Measurements from ENCODE around the gene CLPSL2. TPM values are rescaled to one million over a fixed set of nuclear protein-coding genes. Genes with fewer than 3 reads are reported as not detected.

CLPSL2 gene
- total and polyA plus RNA-seq, 2 experiments from 2014 or later: 1.2 TPM; not detected in 1

DNA sequence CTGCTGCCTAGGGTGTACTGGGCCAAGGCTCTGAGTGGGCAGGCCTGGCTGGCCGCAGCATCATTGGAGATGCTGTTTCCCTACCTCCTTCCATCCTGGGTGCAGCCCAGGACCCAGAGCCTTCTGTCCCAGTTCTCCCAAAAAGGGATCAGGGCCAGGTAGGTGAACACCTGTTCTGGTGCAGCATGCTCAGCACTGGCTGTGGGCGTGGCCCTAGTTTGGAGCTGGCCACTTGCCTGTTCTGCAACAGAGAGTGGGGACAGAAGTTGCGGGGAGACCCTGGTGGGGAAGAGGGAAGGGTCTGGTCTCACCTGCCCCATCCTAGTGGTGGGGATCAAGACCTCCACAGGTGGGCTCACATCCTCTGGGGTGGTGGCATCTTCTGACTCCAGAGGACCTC lies 40.9 kb upstream of the CLPSL2 start:
- Histone ChIP-seq H3K9me3 (ENCODE audit: low read depth) (no peaks in the 10 kb centered on the region), H3K27ac (no peak overlapping the region), H3K4me3 (no peak overlapping the region), H3K4me1 (ENCODE audit: low read depth) (peaks cover 15% of the 10 kb centered on the region), H3K27me3 (no peaks in the 10 kb centered on the region), H3K36me3 (no peaks in the 10 kb centered on the region)
- TF ChIP-seq, protein P1, sequence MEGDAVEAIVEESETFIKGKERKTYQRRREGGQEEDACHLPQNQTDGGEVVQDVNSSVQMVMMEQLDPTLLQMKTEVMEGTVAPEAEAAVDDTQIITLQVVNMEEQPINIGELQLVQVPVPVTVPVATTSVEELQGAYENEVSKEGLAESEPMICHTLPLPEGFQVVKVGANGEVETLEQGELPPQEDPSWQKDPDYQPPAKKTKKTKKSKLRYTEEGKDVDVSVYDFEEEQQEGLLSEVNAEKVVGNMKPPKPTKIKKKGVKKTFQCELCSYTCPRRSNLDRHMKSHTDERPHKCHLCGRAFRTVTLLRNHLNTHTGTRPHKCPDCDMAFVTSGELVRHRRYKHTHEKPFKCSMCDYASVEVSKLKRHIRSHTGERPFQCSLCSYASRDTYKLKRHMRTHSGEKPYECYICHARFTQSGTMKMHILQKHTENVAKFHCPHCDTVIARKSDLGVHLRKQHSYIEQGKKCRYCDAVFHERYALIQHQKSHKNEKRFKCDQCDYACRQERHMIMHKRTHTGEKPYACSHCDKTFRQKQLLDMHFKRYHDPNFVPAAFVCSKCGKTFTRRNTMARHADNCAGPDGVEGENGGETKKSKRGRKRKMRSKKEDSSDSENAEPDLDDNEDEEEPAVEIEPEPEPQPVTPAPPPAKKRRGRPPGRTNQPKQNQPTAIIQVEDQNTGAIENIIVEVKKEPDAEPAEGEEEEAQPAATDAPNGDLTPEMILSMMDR (IDR thresholded peaks at IDR 0.05; ENCODE audit: low read depth, low read length): no peak
- DNase-seq (ENCODE audit: low read depth in 1 of 2, low spot score in 1 of 2): no peak

DNA sequence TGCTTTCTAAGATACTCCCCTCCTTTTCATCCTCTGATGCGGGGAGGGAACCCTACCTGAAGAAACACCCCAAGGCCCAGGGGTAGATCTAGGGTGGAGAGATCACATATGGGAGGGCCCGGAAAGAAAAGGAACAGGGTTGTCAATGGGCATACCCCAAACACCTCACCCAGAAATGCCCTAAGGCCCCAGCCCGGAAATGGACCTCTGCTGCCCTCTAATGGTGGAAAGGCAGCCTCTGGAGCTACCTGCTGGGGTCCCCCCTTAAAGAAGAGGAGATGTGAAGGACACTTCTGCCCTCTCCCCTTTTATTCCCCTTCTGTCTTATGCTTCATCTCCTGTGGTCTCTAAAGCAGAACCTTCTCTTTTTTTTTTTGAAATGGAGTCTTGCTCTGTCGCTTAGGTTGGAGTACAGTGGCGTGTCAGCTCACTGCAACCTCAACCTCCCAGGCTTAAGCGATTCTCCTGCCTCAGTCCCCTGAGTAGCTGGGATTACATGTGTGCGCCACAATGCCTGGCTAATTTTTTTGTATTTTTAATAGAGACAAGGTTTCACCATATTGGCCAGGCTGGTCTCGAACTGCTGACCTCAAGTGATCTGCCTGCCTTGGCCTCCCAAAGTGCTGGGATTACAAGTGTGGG lies 40.0 kb upstream of the CLPSL2 start:
- Histone ChIP-seq H3K27ac (no peak overlapping the region), H3K9me3 (ENCODE audit: low read depth) (no peaks in the 10 kb centered on the region), H3K36me3 (no peaks in the 10 kb centered on the region), H3K4me3 (no peak overlapping the region), H3K4me1 (ENCODE audit: low read depth) (peaks cover 13% of the 10 kb centered on the region), H3K27me3 (no peaks in the 10 kb centered on the region)
- DNase-seq (ENCODE audit: low read depth in 1 of 2, low spot score in 1 of 2): peak; percentile 73 to 75
- TF ChIP-seq, protein P1 (IDR thresholded peaks at IDR 0.05; ENCODE audit: low read depth, low read length): peak; percentile 94

DNA sequence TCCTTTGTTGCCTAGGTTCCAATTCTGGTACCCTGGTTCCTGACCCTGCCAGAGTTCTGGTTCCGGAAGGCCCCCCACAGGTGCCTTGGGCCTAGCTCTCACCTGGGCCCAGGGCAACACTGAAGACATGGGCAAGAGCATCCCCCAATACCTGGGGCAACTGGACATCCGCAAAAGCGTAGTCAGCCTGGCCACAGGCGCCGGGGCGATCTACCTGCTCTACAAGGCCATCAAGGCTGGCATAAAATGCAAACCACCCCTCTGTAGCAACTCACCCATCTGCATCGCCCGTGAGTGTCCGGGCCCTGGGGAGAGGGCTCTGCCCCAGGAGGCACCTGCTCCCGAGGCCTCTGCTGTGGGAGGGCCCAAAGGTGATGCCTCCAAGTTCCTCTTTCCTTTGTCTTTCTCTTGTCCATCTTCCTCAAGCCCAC lies 39.4 kb upstream of the CLPSL2 start, which contains the start of gene ARMC12:
Gene ARMC12 (plus strand): TSS at position 51 of the 431 bp plus-strand sequence. CDS start 77 bp downstream, at position 128.
- no peak for DNase-seq (ENCODE audit: low read depth in 1 of 2, low spot score in 1 of 2)
- Histone ChIP-seq H3K4me1 (ENCODE audit: low read depth) (peaks cover 13% of the 10 kb centered on the region), H3K27me3 (no peaks in the 10 kb centered on the region), H3K36me3 (no peaks in the 10 kb centered on the region), H3K27ac (no peak within 1 kb of the TSS), H3K9me3 (ENCODE audit: low read depth) (no peaks in the 10 kb centered on the region), H3K4me3 (no peak within 1 kb of the TSS)
- TF ChIP-seq, protein P1 (IDR thresholded peaks at IDR 0.05; ENCODE audit: low read depth, low read length): no peak

DNA sequence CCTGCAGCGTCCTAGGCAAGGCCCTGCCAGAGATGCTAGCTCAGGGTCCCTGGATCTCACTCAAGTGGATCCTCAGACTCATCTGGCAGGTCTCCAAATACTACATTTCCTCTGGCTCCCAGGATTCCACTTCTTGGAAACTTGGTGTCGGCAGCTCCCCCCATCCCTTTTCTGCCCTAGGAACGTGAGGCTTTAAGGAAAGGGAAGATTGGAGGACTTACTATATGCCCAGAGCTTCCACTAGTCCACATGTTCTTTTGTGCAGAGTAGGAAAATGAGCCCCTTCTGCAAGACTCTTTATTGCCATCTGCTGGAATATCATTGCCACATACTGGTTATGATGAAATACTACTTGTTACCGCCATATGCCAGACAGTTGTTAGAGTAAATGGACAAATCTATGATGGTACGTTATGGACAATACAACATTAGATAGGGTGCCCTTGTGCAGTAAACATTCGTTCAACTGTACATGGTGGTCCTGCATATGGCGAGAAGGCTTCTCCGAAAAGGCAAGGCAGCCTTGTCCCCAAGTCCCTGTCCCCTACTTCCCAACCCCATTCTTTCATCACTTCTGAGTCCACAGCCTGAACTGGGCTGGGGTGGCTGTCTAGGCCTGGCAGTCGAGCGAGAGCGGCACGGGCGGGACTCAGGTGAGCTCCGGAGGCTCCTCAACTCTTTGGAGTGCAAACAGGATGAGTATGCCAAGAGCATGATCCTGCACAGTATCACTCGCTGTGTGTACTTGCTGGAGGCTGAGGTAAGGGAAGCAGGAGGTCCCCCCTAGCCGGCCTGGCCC lies 38.8 kb upstream of the CLPSL2 start:
- Histone ChIP-seq H3K36me3 (no peaks in the 10 kb centered on the region), H3K9me3 (ENCODE audit: low read depth) (no peaks in the 10 kb centered on the region), H3K27ac (no peak overlapping the region), H3K27me3 (no peaks in the 10 kb centered on the region), H3K4me3 (no peak overlapping the region), H3K4me1 (ENCODE audit: low read depth) (peaks cover 13% of the 10 kb centered on the region)
- DNase-seq (ENCODE audit: low read depth in 1 of 2, low spot score in 1 of 2): peak; percentile 73 to 92
- TF ChIP-seq, protein P1 (IDR thresholded peaks at IDR 0.05; ENCODE audit: low read depth, low read length): peak; percentile 79

DNA sequence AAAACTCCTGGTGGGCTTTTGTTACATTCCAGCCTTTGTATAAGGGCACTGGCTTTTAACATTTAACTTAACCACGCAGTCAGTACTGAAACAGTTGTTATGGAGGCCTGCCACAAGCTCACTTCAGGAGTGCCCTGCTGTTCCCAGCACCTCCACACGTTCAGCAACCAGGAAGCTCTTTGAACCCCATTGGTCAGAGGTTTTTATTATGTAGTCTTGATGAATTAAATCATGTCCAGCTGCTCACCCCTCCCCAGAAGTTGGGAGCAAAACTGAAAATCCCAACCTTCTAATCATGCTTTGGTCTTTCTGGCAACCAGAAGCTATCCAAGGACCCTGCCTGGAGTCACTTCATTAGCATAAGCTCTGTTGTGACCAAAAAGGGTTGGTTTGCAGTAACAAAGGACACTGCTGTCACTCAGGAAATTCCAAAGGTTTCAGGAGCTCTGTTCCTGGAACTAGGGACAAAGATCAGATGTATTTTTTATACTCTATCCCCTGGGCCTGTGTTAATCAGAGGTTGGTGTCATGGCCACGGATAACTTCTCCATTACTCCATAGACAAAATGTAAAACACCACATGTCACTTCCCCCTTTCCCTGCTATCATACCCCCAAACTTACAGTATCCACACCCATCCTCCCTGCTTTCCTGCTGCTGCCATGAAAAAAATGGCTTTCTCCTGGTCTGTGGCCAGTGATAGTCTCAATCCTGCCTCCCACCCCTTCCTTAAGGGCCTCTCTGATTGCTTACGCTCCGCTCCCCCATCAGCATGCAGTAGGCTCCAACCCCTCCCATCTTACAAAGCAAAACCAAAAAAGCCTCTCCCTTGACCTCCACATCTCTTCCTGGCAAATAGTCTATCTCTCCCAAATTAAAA lies 36.5 kb upstream of the CLPSL2 start:
- peaks cover 7% of the 10 kb centered on the region for H3K4me1 ChIP-seq (ENCODE audit: low read depth)
- H3K27ac ChIP-seq: peak overlapping the region; percentile 16
- H3K36me3 ChIP-seq: no peaks in the 10 kb centered on the region
- no peak for DNase-seq (ENCODE audit: low read depth in 1 of 2, low spot score in 1 of 2)
- H3K9me3 ChIP-seq (ENCODE audit: low read depth): no peaks in the 10 kb centered on the region
- TF ChIP-seq, protein P1 (IDR thresholded peaks at IDR 0.05; ENCODE audit: low read depth, low read length): no peak
- H3K4me3 ChIP-seq: no peak overlapping the region
- H3K27me3 ChIP-seq: no peaks in the 10 kb centered on the region

All from cardiac muscle cell (in vitro differentiated cells and primary cell).